Chondrocyte (in vitro differentiated cells): Measurements from ENCODE around the gene NUBPL. TPM values are rescaled to one million over a fixed set of nuclear protein-coding genes. Genes with fewer than 3 reads are reported as not detected.
A peak's percentile ranks its signal among the peaks of the same experiment; 100 is the strongest.

Source experiments
- DNase-seq: peaks from one replicate; pipeline ENCODE4 v3.0.0; 2021; ENCODE audit warnings: mixed read lengths, low spot score
- H3K27ac Mint-ChIP-seq: one replicate; pipeline ENCODE4 v1.8.0; 2021; ENCODE audit warnings: mild to moderate bottlenecking, moderate library complexity, mixed read lengths; ENCODE audit not compliant: unreplicated experiment
- H3K27me3 Mint-ChIP-seq: 2 replicates; pipeline ENCODE4 v1.8.0; 2021; ENCODE audit warnings: low read depth, mixed read lengths
- H3K36me3 Mint-ChIP-seq: 2 replicates; pipeline ENCODE4 v1.8.0; 2021; ENCODE audit warnings: low read depth, mixed read lengths
- H3K4me1 Mint-ChIP-seq: 2 replicates; pipeline ENCODE4 v1.8.0; 2021; ENCODE audit warnings: low read depth, mild to moderate bottlenecking, mixed read lengths
- H3K4me3 Mint-ChIP-seq: one replicate; pipeline ENCODE4 v1.8.0; 2021; ENCODE audit warnings: mild to moderate bottlenecking, moderate library complexity, mixed read lengths; ENCODE audit not compliant: unreplicated experiment
- H3K9me3 Mint-ChIP-seq: 2 replicates; pipeline ENCODE4 v1.8.0; 2021; ENCODE audit warnings: low read depth, mixed read lengths
- CTCF ChIP-seq: fragments of 200-600 bp; sonication (generic); IDR thresholded peaks from 2 replicates; pipeline ENCODE4 v1.5.0; 2021; ENCODE audit warnings: antibody characterized with exemption, mild to moderate bottlenecking, moderate library complexity
- total RNA-seq: library from RNA; stranded (reverse); gene quantifications from 3 replicates; pipeline ENCODE4 v1.2.1, GENCODE V29; 2021

Gene NUBPL
- total RNA-seq, 1 donor from 2014 or later = 9.8 TPM

- Mint-ChIP-seq H3K9me3 (no peaks in the 10 kb centered on the region), H3K36me3 (peaks cover 2% of the 10 kb centered on the region), H3K4me1 (peaks cover 14% of the 10 kb centered on the region), H3K27me3 (no peaks in the 10 kb centered on the region), H3K27ac (no peak overlapping the region), H3K4me3 (no peak overlapping the region)
- no peak for DNase-seq
- no peak for TF ChIP-seq CTCF
Measured at GRCh38 chr14:31572955-31573354, 11.8 kb downstream of the NUBPL start.

- no peak overlapping the region for H3K4me3 Mint-ChIP-seq
- H3K36me3 Mint-ChIP-seq = peaks cover 2% of the 10 kb centered on the region
- H3K27ac Mint-ChIP-seq = no peak overlapping the region
- H3K4me1 Mint-ChIP-seq = peaks cover 13% of the 10 kb centered on the region
- no peak for TF ChIP-seq CTCF
- no peaks in the 10 kb centered on the region for H3K27me3 Mint-ChIP-seq
- no peak for DNase-seq
- no peaks in the 10 kb centered on the region for H3K9me3 Mint-ChIP-seq
Measured at GRCh38 chr14:31576949-31577348, 15.7 kb downstream of the NUBPL start.

GRCh38 chr14:31578266-31578665 is 17.1 kb downstream of the NUBPL start:
- TF ChIP-seq CTCF = no peak
- Mint-ChIP-seq H3K27ac (peak overlapping the region; percentile 46), H3K9me3 (no peaks in the 10 kb centered on the region), H3K36me3 (peaks cover 2% of the 10 kb centered on the region), H3K27me3 (no peaks in the 10 kb centered on the region), H3K4me1 (peaks cover 24% of the 10 kb centered on the region), H3K4me3 (no peak overlapping the region)
- no peak for DNase-seq

- Mint-ChIP-seq H3K4me3 (no peak overlapping the region), H3K36me3 (peaks cover 2% of the 10 kb centered on the region), H3K4me1 (peaks cover 24% of the 10 kb centered on the region), H3K27me3 (no peaks in the 10 kb centered on the region), H3K9me3 (no peaks in the 10 kb centered on the region), H3K27ac (peak overlapping the region; percentile 46)
- TF ChIP-seq CTCF = no peak
- no peak for DNase-seq
Measured at GRCh38 chr14:31578792-31579501, 17.7 kb downstream of the NUBPL start.

GRCh38 chr14:31580234-31580633 is 19.0 kb downstream of the NUBPL start:
- Mint-ChIP-seq H3K27me3 (no peaks in the 10 kb centered on the region), H3K27ac (no peak overlapping the region), H3K4me1 (peaks cover 24% of the 10 kb centered on the region), H3K9me3 (no peaks in the 10 kb centered on the region), H3K4me3 (no peak overlapping the region), H3K36me3 (peaks cover 2% of the 10 kb centered on the region)
- no peak for DNase-seq
- TF ChIP-seq CTCF = no peak
